A549 (cell line): ENCODE results near the gene SASH1. TPM values are rescaled to one million over a fixed set of nuclear protein-coding genes. Genes with fewer than 3 reads are reported as not detected.
A peak's percentile ranks its signal among the peaks of the same experiment; 100 is the strongest.

Experiments
- ATAC-seq, 2 experiments: fragments of 200-7000 bp in 1 of 2; fragments of >200 bp in 1 of 2; cut with Nextera tagmentation in 1 of 2; cut with Tn5 transposase in 1 of 2; 3 replicates each; pipeline versions ENCODE4 v1.8.0 to v1.9.1; 2018 to 2020; ENCODE audit warnings: mild to moderate bottlenecking in 1 of 2, moderate library complexity in 1 of 2
- CTCF ChIA-PET: fragments of 300-600 bp; sonication (Branson Sonifier 250); formaldehyde crosslinking; extraction: SDS; loops from one replicate; lab custom pipeline; 2021; ENCODE audit warnings: antibody characterized with exemption, inconsistent platforms; lab: Yijun Ruan, JAX
- POLR2A ChIA-PET: fragments of 350-600 bp; formaldehyde crosslinking; extraction: SDS; loops from one replicate; lab custom pipeline; 2021; ENCODE audit warnings: antibody characterized with exemption, inconsistent platforms; lab: Yijun Ruan, JAX
- DNase-seq, 2 experiments: peaks; one replicate each; pipeline versions ENCODE4 v3.0.0 to v3.0.0-alpha.2; 2011 to 2016; ENCODE audit warnings: low read depth in 1 of 2, low spot score in 1 of 2
- FAIRE-seq: peaks from 2 replicates; lab custom pipeline; 2011; peaks lifted over from hg19 to GRCh38; lab: Jason Lieb, UNC
- H3K27ac ChIP-seq, 2 experiments: fragments of >200 bp; sonication (Bioruptor Twin); formaldehyde crosslinking; 3 replicates each; pipeline ENCODE4 v1.5.1; 2016 to 2017
- H3K4me1 ChIP-seq: fragments of >200 bp; sonication (Bioruptor Twin); formaldehyde crosslinking; 3 replicates; pipeline ENCODE4 v1.6.1; 2016
- H3K4me2 ChIP-seq: fragments of >200 bp; sonication (Bioruptor Twin); formaldehyde crosslinking; 3 replicates; pipeline ENCODE4 v1.6.1; 2016
- H3K4me3 ChIP-seq: fragments of >200 bp; sonication (Bioruptor Twin); formaldehyde crosslinking; 3 replicates; pipeline ENCODE4 v1.5.1; 2016
- H3K9me3 ChIP-seq: fragments of >200 bp; sonication (Bioruptor Twin); formaldehyde crosslinking; 3 replicates; pipeline ENCODE4 v1.6.1; 2016
- BCL3 ChIP-seq: fragments of >200 bp; sonication (Bioruptor Twin); formaldehyde crosslinking; IDR thresholded peaks from 3 replicates; pipeline ENCODE4 v1.6.1; 2016
- BHLHE40 ChIP-seq: IDR thresholded peaks from 2 replicates; pipeline ENCODE4 v1.6.1; 2012; ENCODE audit warnings: low read depth, low read length, inconsistent platforms
- CBX8 ChIP-seq: fragments of 200-600 bp; sonication (generic); IDR thresholded peaks from 2 replicates; pipeline ENCODE4 v1.6.1; 2016
- GATA3 ChIP-seq: IDR thresholded peaks from 2 replicates; pipeline ENCODE4 v1.6.1; 2012; ENCODE audit warnings: borderline replicate concordance
- HES2 ChIP-seq: fragments of >200 bp; sonication (Bioruptor Twin); formaldehyde crosslinking; IDR thresholded peaks from 2 replicates; pipeline ENCODE4 v1.6.1; 2016
- JUN ChIP-seq, 2 experiments: fragments of >200 bp; sonication (Bioruptor Twin); formaldehyde crosslinking; IDR thresholded peaks; 2 replicates in 1 of 2; 3 replicates in 1 of 2; pipeline ENCODE4 v1.6.1; 2016 to 2017
- JUNB ChIP-seq: fragments of >200 bp; sonication (Bioruptor Twin); formaldehyde crosslinking; IDR thresholded peaks from 2 replicates; pipeline ENCODE4 v1.6.1; 2016
- MAZ ChIP-seq: fragments of 150-350 bp; IDR thresholded peaks from 2 replicates; pipeline ENCODE4 v1.6.1; 2014; ENCODE audit warnings: antibody characterized with exemption, low read depth, low read length, borderline replicate concordance
- NFE2L2 ChIP-seq: fragments of 150-350 bp; conservative IDR thresholded peaks from 2 replicates; pipeline ENCODE4 v1.6.1; 2014; ENCODE audit warnings: low read length
- PHF8 ChIP-seq: fragments of 200-600 bp; sonication (generic); IDR thresholded peaks from 2 replicates; pipeline ENCODE4 v1.6.1; 2016; ENCODE audit warnings: low read depth, mild to moderate bottlenecking, antibody characterized with exemption, moderate library complexity, borderline replicate concordance
- RAD21 ChIP-seq, 2 experiments: fragments of >200 bp in 1 of 2; sonication (Bioruptor Twin) in 1 of 2; formaldehyde crosslinking in 1 of 2; IDR thresholded peaks in 1 of 2; conservative IDR thresholded peaks in 1 of 2; 2 replicates in 1 of 2; 3 replicates in 1 of 2; pipeline ENCODE4 v1.6.1; 2012 to 2018; ENCODE audit warnings: inconsistent platforms in 1 of 2
- SMC3 ChIP-seq: fragments of >200 bp; sonication (Bioruptor Twin); formaldehyde crosslinking; IDR thresholded peaks from 3 replicates; pipeline ENCODE4 v1.6.1; 2018; ENCODE audit warnings: inconsistent platforms
- SREBF2 ChIP-seq: fragments of 450-650 bp; IDR thresholded peaks from 2 replicates; pipeline ENCODE4 v1.6.1; 2014; ENCODE audit warnings: mild to moderate bottlenecking, moderate library complexity
- ZC3H11A ChIP-seq: fragments of 450-650 bp; IDR thresholded peaks from 2 replicates; pipeline ENCODE4 v1.6.1; 2014; ENCODE audit warnings: antibody characterized with exemption, mild to moderate bottlenecking
- ZFP36 ChIP-seq: fragments of 450-650 bp; IDR thresholded peaks from 2 replicates; pipeline ENCODE4 v1.6.1; 2014; ENCODE audit warnings: borderline replicate concordance; ENCODE audit not compliant: partially characterized antibody
- ZSCAN20 ChIP-seq: fragments of 250-450 bp; sonication (Bioruptor Pico); IDR thresholded peaks from 2 replicates; pipeline ENCODE4 v1.8.0; 2022; ENCODE audit warnings: mild to moderate bottlenecking, moderate library complexity
- WGBS: methylation state at CpG from one replicate; pipeline ENCODE4 v1.1.6; 2017; ENCODE audit errors: missing lambda C conversion rate; 5-methylcytosine and 5-hydroxymethylcytosine counted together
- polyA minus RNA-seq: library from RNA; depleted of rRNA, polyadenylated mRNA; stranded (reverse); fragments of >200 nt; gene quantifications from 2 replicates; pipeline ENCODE4 v1.2.3, GENCODE V29; 2011; rRNA and poly(A)+ RNA removed
- polyA plus RNA-seq, 4 experiments: library from polyadenylated mRNA; depleted of rRNA in 3 of 4; stranded (reverse); fragments of >200 nt; fragmentation: RNase III in 1 of 4; extraction: RNeasy Plus Mini Kit Qiagen cat#74134 plus additional on column Dnase treatment in 1 of 4; gene quantifications; 2 replicates in 3 of 4; 3 replicates in 1 of 4; pipeline ENCODE4 v1.2.3, GENCODE V29; 2011 to 2017
- TF ChIP-seq, protein P1 (sequence below): IDR thresholded peaks from 2 replicates; pipeline ENCODE4 v1.6.1; 2012
- TF ChIP-seq, protein P2 (sequence below): IDR thresholded peaks from 2 replicates; pipeline ENCODE4 v1.6.1; 2012
- TF ChIP-seq, protein P3 (sequence below): fragments of 450-650 bp; IDR thresholded peaks from 2 replicates; pipeline ENCODE4 v1.6.1; 2014; ENCODE audit warnings: antibody characterized with exemption
- TF ChIP-seq, protein P4 (sequence below): IDR thresholded peaks from 2 replicates; pipeline ENCODE4 v1.6.1; 2012; ENCODE audit warnings: low read depth, borderline replicate concordance
- TF ChIP-seq, protein P5 (sequence below): fragments of 250-450 bp; sonication (Bioruptor Pico); IDR thresholded peaks from 2 replicates; pipeline ENCODE4 v1.5.0; 2020; ENCODE audit warnings: low read depth, mild to moderate bottlenecking, moderate library complexity
- TF ChIP-seq, protein P6 (sequence below): fragments of 250-450 bp; sonication (Bioruptor Pico); IDR thresholded peaks from 2 replicates; pipeline ENCODE4 v1.5.0; 2021; ENCODE audit warnings: mild to moderate bottlenecking, moderate library complexity, borderline replicate concordance

Gene SASH1
- polyA plus RNA-seq (2011; rRNA removed) (3.0 and 3.2 TPM in 2 replicates), polyA plus RNA-seq (2017; fragmentation: RNase III; extraction: RNeasy Plus Mini Kit Qiagen cat#74134 plus additional on column Dnase treatment) (2.1 to 2.5 TPM (median 2.4 TPM) in 3 replicates), polyA minus RNA-seq (5.1 and 8.4 TPM in 2 replicates)
- polyA plus RNA-seq (2012; cell fraction: cytosol; rRNA removed), result 1.2 and 1.5 TPM in 2 replicates
- polyA plus RNA-seq (2012; cell fraction: nucleus; rRNA removed), result 1.5 and 1.6 TPM in 2 replicates

DNA sequence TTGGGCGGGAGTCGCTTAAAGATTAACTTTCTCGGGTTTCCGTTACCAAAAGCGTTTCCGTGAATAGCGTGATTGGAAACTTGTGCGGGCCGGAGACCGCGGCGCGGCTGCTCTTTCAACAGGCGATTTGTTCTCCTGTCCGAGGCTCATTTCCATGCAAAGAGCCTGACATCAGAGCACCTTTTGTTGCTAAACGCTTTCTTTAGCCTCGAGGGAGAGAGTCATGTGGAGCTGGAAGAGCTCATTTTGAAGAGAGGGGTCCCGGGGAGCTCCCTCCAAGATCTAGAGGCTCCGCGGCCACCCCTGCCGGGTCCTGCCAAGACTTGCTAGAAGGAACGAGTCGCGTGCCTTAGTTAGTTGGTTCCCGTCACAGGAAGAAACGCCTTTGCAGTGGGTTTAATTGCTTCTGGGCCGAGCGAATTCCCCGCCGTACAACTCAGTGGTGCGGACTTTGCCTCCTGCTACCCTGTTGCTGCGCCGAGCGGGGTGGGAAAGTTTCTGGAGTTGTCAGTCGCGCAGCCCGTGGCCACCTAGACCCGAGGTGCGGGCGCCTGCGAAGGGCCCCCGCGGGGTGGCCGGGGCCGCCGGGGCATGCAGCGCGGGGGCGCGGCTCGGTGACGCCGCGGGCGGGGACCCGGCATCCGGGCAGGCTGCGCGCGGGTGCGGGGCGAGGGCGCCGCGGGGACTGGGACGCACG lies at the start of gene SASH1:
Gene SASH1 (plus strand): TSS at position 489 of the 697 bp plus-strand sequence. CDS start 230 bp downstream, outside the sequence.
- Histone ChIP-seq H3K4me1 (peaks cover 23% of the 10 kb centered on the region), H3K4me2 (peak within 1 kb of the TSS; percentile 95), H3K9me3 (no peaks in the 10 kb centered on the region), H3K27ac (peak within 1 kb of the TSS; percentile 81 to 96), H3K4me3 (peak within 1 kb of the TSS; percentile 65)
- ATAC-seq (peak; percentile 88 to 93), FAIRE-seq (no peak), DNase-seq (peak; percentile 48 to 72)
- WGBS, result under 1% methylated on average over 18 of the region's 67 CpGs
- CTCF ChIA-PET, result no interaction called here
- POLR2A ChIA-PET, result interaction anchor here (1.0 to 1.1 kb wide), 3 partner anchors 29 to 75 kb away, joined by 3 read pairs; no protein-coding TSS in a partner anchor
- TF ChIP-seq ZSCAN20 (no peak), JUN (IDR thresholded peaks at IDR 0.05) (peak in 1 of 2 experiments; percentile 25; a peak in 1 of 5 replicates), PHF8 (no peak), SREBF2 (no peak), BHLHE40 (0 out of 2 replicates have a peak, but pooled peaks have one; percentile 22), NFE2L2 (no peak), GATA3 (peak; percentile 48; the same call in 1 of the 2 replicates), HES2 (no peak), ZFP36 (no peak)
- TF ChIP-seq, protein P1, sequence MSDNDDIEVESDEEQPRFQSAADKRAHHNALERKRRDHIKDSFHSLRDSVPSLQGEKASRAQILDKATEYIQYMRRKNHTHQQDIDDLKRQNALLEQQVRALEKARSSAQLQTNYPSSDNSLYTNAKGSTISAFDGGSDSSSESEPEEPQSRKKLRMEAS, result peak; percentile 84
- TF ChIP-seq, protein P2, sequence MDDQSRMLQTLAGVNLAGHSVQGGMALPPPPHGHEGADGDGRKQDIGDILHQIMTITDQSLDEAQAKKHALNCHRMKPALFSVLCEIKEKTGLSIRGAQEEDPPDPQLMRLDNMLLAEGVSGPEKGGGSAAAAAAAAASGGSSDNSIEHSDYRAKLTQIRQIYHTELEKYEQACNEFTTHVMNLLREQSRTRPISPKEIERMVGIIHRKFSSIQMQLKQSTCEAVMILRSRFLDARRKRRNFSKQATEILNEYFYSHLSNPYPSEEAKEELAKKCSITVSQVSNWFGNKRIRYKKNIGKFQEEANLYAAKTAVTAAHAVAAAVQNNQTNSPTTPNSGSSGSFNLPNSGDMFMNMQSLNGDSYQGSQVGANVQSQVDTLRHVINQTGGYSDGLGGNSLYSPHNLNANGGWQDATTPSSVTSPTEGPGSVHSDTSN, result no peak
- TF ChIP-seq, protein P3, sequence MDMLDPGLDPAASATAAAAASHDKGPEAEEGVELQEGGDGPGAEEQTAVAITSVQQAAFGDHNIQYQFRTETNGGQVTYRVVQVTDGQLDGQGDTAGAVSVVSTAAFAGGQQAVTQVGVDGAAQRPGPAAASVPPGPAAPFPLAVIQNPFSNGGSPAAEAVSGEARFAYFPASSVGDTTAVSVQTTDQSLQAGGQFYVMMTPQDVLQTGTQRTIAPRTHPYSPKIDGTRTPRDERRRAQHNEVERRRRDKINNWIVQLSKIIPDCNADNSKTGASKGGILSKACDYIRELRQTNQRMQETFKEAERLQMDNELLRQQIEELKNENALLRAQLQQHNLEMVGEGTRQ, result peak; percentile 65
- TF ChIP-seq, protein P4, sequence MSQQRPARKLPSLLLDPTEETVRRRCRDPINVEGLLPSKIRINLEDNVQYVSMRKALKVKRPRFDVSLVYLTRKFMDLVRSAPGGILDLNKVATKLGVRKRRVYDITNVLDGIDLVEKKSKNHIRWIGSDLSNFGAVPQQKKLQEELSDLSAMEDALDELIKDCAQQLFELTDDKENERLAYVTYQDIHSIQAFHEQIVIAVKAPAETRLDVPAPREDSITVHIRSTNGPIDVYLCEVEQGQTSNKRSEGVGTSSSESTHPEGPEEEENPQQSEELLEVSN, result peak; percentile 72; the same call in 1 of the 2 replicates

DNA sequence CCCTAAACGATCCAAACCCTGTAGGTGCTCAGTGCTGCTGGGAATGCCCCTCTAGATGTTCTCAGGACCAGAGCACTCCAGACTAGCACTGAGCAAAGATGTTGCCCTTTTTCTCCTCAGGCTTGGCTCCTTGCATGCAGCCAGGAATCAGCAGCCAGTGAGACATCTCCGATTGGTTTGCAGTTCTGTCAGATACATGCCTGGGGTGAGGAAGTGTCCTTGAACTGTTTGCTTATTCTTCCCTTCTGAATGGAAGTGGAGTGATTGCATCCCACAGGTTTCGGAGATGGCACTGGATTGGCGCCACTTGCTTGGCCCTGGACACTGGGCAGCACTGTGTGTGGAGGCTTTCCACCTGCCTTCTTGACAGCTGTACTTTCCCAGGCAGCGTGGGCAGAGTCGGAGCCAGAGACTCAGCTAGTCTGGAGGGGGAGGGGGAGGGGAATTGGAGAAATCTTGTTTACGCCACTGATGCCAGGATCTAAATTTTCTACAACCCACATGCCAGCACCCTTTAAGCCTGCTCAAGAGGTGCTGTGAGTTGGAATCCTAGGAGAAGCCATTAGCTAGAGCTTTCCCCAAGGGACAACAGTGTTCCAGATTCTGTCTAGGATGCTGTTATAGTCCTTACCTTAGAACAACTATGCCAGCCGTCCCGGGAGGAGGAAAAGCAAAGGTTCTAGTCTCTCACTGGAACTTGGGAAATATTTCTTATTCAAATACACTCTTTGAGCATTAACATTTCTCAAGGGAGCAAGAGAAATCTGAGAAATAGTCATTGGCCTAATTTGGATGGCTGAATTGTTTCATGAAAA lies 49.2 kb upstream of the SASH1 start:
- Histone ChIP-seq H3K4me1 (no peaks in the 10 kb centered on the region), H3K27ac (no peak overlapping the region), H3K4me3 (no peak overlapping the region), H3K4me2 (no peak overlapping the region), H3K9me3 (no peaks in the 10 kb centered on the region)
- WGBS, result 71% methylated on average over 6 of the region's 9 CpGs
- ChIA-PET CTCF (interaction anchor here (1.0 kb wide), 1 partner anchor 9 kb away, joined by 4 read pairs; no protein-coding TSS in a partner anchor), POLR2A (no interaction called here)
- FAIRE-seq, result no peak
- DNase-seq, result no peak
- no peak for ATAC-seq
- TF ChIP-seq CBX8, result no peak
- no peak for TF ChIP-seq RAD21 (conservative IDR thresholded peaks at IDR 0.05 in 1 of 2, IDR thresholded peaks at IDR 0.05 in 1 of 2)
- TF ChIP-seq, protein P5, sequence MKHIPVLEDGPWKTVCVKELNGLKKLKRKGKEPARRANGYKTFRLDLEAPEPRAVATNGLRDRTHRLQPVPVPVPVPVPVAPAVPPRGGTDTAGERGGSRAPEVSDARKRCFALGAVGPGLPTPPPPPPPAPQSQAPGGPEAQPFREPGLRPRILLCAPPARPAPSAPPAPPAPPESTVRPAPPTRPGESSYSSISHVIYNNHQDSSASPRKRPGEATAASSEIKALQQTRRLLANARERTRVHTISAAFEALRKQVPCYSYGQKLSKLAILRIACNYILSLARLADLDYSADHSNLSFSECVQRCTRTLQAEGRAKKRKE (CRISPR knock-in tag), result no peak
- no peak for TF ChIP-seq SREBF2
- TF ChIP-seq ZC3H11A, result no peak
- TF ChIP-seq JUNB, result no peak
- TF ChIP-seq, protein P6, sequence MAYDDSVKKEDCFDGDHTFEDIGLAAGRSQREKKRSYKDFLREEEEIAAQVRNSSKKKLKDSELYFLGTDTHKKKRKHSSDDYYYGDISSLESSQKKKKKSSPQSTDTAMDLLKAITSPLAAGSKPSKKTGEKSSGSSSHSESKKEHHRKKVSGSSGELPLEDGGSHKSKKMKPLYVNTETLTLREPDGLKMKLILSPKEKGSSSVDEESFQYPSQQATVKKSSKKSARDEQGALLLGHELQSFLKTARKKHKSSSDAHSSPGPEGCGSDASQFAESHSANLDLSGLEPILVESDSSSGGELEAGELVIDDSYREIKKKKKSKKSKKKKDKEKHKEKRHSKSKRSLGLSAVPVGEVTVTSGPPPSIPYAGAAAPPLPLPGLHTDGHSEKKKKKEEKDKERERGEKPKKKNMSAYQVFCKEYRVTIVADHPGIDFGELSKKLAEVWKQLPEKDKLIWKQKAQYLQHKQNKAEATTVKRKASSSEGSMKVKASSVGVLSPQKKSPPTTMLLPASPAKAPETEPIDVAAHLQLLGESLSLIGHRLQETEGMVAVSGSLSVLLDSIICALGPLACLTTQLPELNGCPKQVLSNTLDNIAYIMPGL, result no peak
- TF ChIP-seq, protein P1, result no peak
- no peak for TF ChIP-seq BCL3
- no peak for TF ChIP-seq MAZ
- TF ChIP-seq SMC3, result no peak
- TF ChIP-seq, protein P4, result no peak
- TF ChIP-seq, protein P3, result no peak
